HL-60/S4 treated with retinoic acid at 250 ng/mL for 4 days and 3 days (cell line): ENCODE measurements around the gene NDST4.

Experiments used
- in situ Hi-C: fragments of 300-500 bp; cut with MboI; formaldehyde crosslinking; loops from 2 replicates; pipeline ENCODE4 v1.7.0; 2022; ENCODE audit warnings: low sequenced_read_pairs

Gene NDST4

GRCh38 chr4:114921191-114921590, 192.2 kb downstream of the NDST4 start:
- in situ Hi-C loops = no loop called here

GRCh38 chr4:114911111-114911510, 202.3 kb downstream of the NDST4 start:
- in situ Hi-C loops = no loop called here

DNA sequence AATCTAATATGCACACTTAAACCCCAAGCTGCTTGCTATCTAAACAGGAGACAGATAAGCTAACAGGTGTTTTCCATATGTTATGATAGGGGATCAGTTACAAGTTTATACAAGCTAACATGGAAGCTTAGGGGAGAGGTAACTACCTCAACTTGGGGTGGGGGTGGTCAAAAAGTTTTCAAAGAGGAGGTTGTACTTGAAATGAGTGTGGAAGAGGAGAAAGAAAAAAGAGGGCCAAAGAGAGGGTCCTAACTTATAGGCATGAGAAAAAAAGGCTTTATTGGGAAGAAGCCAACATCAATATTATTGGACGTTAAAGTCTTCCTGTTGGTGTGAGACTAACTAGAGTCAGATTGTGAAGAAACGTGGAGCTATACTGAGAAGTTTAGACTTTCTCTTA, 205.9 kb downstream of the NDST4 start:
- in situ Hi-C loops = no loop called here

DNA sequence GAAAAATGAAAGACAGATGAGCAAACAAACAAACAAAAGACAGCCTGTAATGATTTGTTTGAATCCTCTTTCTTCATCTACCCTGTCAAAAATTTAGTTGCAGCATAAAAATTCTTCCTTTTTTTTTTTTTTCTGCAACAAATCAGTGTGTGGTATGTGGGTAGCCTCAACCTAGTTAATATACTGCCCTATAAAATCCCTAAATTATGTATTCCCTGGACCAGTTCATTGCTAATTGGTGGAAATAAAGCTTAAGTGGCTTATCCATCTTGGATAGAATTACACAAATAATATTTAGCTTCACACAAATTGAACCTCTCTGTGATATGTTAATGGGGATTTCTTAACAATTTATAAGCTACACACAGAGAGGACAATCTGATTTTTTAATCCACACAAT, 208.4 kb downstream of the NDST4 start:
- in situ Hi-C loops = no loop called here

DNA sequence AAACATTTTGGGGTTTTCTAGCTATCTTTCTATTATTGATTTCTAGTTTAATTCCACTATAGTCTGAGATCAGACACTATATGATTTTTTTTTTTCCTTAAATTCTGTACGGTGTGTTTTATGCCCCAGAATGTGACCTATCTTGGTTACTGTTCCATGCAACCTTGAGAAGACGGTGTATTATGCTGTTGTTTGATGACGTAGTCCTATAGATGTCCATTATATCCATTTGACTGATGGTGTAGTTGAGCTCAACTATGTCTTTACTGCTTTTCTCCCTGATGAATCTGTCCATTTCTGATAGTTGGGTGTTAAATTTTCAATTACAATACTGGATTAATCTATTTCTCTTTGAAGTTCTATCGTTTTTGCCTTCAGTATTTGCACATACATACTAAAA, 212.5 kb downstream of the NDST4 start:
- in situ Hi-C loops = no loop called here

DNA sequence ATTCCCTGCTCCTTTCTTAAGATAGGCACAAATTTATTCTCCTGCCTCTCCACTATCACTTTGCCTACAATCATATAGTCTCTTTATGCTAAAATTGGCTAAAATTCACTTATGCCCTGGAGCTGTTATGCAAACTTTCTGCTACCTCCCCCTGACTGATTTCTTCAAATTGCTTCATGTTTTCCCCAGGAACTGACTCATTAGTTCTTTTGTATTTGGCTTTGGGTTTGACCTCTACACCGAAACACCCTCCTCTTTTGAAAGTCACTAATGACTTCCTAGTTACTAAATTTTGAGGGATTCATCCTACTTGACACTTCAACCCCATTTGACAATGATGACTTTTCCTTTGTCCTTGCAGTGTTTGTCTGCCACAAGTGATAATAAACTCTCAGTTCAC, 222.6 kb downstream of the NDST4 start:
- in situ Hi-C loops = no loop called here

- in situ Hi-C loops = no loop called here
Measured at GRCh38 chr4:114886761-114887160, 226.7 kb downstream of the NDST4 start.

- in situ Hi-C loops = no loop called here
Measured at GRCh38 chr4:114883641-114884040, 229.8 kb downstream of the NDST4 start.

- in situ Hi-C loops = no loop called here
Measured at GRCh38 chr4:114879916-114880669, 233.3 kb downstream of the NDST4 start.

DNA sequence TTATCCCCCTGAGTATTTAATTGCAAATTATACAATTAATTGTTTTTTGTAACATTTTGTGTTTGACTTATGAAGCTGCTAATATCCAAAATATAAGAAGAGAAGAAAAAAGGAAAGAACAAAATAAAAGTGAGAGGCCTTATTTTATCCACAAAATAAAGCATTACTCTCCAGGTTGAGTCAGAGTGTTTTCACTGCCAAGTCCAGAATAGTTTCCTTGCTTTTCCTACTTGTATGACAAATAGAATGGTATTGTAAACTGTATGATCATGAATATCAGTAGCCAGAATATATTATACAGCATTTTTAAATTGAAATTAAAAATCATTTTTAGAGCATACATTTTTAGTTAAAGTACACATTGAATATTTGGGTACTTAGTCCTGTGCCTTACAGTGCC, 237.8 kb downstream of the NDST4 start:
- in situ Hi-C loops = no loop called here

DNA sequence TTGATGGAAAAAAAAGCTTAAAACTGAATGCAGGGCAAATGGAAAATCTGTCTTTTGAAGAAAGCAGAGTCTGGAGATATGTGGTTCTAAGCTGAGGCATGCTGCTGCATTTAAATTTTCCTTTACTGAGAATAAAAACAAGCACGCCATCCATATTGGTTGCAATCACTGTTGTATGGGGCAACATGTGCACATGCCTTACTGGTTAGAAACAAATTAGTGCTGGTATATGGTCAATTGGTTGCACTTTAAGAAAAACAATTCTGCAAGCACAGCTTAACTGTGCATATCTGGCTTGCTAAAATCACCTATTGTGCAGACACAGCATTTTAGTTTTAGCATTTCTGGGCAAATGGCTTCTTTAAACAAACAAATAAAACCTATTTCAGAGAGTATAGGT, 239.1 kb downstream of the NDST4 start:
- in situ Hi-C loops = no loop called here

DNA sequence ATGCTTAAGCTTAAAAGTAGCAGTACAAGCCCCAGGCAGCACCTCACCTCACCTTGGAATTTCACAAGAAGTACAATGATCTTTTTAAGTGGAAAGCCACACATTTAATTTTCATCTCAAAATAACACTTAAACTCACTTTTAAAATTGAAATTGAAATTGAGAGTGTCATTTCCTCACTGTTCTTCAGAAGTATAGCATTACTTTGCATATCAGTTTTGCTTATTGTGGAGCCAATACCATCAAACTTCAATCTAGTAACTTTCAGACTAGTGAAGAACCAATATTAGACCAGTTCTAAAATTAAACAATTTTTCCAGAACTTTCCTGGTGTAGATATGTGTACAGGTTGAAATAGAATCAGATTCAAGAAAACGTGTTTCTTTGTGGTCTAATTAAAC, 242.4 kb downstream of the NDST4 start:
- in situ Hi-C loops = no loop called here

- in situ Hi-C loops = no loop called here
Measured at GRCh38 chr4:114866901-114867670, 246.3 kb downstream of the NDST4 start.

GRCh38 chr4:114864060-114864459, 249.4 kb downstream of the NDST4 start:
- in situ Hi-C loops = no loop called here

GRCh38 chr4:114860786-114861185, 252.6 kb downstream of the NDST4 start:
- in situ Hi-C loops = no loop called here

DNA sequence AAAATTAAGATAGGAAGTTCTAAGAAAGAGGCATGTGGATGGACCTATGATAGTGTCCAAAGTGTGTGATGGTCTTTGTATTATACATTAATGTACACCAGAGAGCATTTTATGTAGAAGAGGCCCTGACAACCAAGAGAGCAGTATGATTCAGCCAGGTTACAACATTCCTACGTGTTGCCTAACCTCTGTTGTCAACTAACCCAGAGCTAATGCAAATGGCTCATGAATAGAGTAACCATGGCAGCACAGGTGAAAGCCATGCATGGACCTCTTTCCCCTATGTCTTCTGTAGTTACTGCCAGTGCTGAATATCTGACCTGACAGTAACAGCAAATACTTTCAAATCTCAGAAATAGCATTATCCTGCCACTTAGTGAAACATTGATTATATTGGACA, 255.6 kb downstream of the NDST4 start:
- in situ Hi-C loops = no loop called here

- in situ Hi-C loops = no loop called here
Measured at GRCh38 chr4:114839986-114840385, 273.4 kb downstream of the NDST4 start.

- in situ Hi-C loops = no loop called here
Measured at GRCh38 chr4:114830628-114831027, 282.8 kb downstream of the NDST4 start.

GRCh38 chr4:114827651-114828050, 285.8 kb downstream of the NDST4 start:
- in situ Hi-C loops = no loop called here

DNA sequence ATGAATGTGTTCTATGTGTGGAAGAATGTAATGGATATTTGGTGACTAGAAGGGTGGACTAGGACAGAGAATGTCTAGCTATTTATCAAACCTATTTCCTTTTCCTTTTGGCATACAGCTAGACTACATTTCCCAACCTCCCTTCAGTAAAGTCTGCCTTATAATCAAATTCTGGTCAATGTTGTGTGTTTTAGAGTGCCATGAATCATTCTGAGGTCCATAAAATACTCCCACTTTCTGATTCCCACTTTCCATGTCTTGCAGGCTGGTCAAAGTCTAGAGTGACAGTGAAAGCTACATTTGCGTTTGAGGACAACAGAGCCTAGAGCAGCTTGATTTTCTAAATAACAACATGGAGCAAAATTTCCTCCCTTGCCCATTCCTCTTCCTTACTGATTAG, 297.7 kb downstream of the NDST4 start:
- in situ Hi-C loops = no loop called here

DNA sequence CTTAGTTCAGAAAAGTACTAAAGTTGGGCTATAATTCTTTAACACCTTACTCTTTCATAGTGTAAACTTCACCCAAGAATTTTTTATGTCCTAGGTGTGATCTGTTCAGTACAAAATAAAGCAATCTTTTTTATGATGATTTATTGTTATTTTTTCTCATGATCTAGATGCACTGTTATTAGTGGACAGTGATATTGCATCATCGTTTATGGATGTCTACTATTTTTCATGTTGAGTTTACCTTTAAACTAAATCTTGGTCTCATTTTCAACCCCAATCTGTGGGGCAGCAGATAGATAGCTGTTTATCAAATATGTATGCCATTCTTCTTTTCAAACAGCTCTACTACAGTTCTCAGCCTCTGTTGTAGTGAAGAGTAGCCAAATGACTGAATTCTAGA, 299.5 kb downstream of the NDST4 start:
- in situ Hi-C loops = no loop called here

GRCh38 chr4:114811564-114812301, 301.7 kb downstream of the NDST4 start:
- in situ Hi-C loops = no loop called here
